Measurements from ENCODE around the gene PMEPA1. TPM values are rescaled to one million over a fixed set of nuclear protein-coding genes. Genes with fewer than 3 reads are reported as not detected.

PMEPA1 gene
- total and polyA plus RNA-seq, 10 of the 15 experiments (the other 5 are each of a cell fraction or from before 2014, with no cell fraction given): 0.02 to 0.10 (median 0.04) TPM; not detected in 3

GRCh38 chr20:57662456-57663240, 47.2 kb downstream of the PMEPA1 start:
- Histone ChIP-seq H3K4me1 (ENCODE audit: control insufficient read depth, insufficient read depth, low read length) (no peaks in the 10 kb centered on the region), H3K9ac (ENCODE audit: control insufficient read depth, insufficient read depth, low read length) (no peak overlapping the region), H3K4me3 (no peak overlapping the region), H3K4me2 (ENCODE audit: control insufficient read depth, insufficient read depth) (no peak overlapping the region), H2AFZ (ENCODE audit: control insufficient read depth, low read depth, low read length) (no peak overlapping the region), H3K36me3 (ENCODE audit: control insufficient read depth in 2 of 2, insufficient read depth in 2 of 2, low read length in 1 of 2) (no peaks in the 10 kb centered on the region), H3K9me3 (replicated peaks; ENCODE audit: control insufficient read depth, insufficient read depth, low read length) (no peaks in the 10 kb centered on the region), H3K79me2 (ENCODE audit: control insufficient read depth, insufficient read depth, low read length) (no peaks in the 10 kb centered on the region), H4K20me1 (ENCODE audit: control insufficient read depth, insufficient read depth) (no peaks in the 10 kb centered on the region), H3K27ac (ENCODE audit: control insufficient read depth, insufficient read depth) (no peak overlapping the region), H3K27me3 (replicated peaks in 1 of 2; ENCODE audit: control insufficient read depth in 2 of 2, insufficient read depth in 2 of 2, low read length in 1 of 2) (no peaks in the 10 kb centered on the region)
- DNase-seq (ENCODE audit: low read depth, low spot score) (no peak), ATAC-seq (no peak), FAIRE-seq (no peak)
- ChIA-PET CTCF (no interaction called here), RAD21 (ENCODE audit: unreplicated experiment) (no interaction called here), POLR2A (no interaction called here), SMC1A (ENCODE audit: uncharacterized antibody, unreplicated experiment) (no interaction called here)
- TF ChIP-seq, protein P1, sequence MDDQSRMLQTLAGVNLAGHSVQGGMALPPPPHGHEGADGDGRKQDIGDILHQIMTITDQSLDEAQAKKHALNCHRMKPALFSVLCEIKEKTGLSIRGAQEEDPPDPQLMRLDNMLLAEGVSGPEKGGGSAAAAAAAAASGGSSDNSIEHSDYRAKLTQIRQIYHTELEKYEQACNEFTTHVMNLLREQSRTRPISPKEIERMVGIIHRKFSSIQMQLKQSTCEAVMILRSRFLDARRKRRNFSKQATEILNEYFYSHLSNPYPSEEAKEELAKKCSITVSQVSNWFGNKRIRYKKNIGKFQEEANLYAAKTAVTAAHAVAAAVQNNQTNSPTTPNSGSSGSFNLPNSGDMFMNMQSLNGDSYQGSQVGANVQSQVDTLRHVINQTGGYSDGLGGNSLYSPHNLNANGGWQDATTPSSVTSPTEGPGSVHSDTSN (IDR thresholded peaks at IDR 0.05; ENCODE audit: insufficient replicate concordance, low read depth, low read length): no peak
- no peak for TF ChIP-seq USF2 (IDR thresholded peaks at IDR 0.05; ENCODE audit: borderline replicate concordance, low read depth, low read length)
- no peak for TF ChIP-seq SMAD1 (IDR thresholded peaks at IDR 0.05; ENCODE audit: low read depth, partially characterized antibody)
- TF ChIP-seq SMARCA5 (IDR thresholded peaks at IDR 0.05): no peak
- TF ChIP-seq FOXK2 (IDR thresholded peaks at IDR 0.05): no peak
- TF ChIP-seq BMI1 (IDR thresholded peaks at IDR 0.05; ENCODE audit: borderline replicate concordance): no peak
- TF ChIP-seq NFXL1 (IDR thresholded peaks at IDR 0.05; ENCODE audit: borderline replicate concordance): no peak
- TF ChIP-seq IRF3 (IDR thresholded peaks at IDR 0.05): no peak
- no peak for TF ChIP-seq SMAD5 (IDR thresholded peaks at IDR 0.05; ENCODE audit: low read depth)
- no peak for TF ChIP-seq RAD51 (IDR thresholded peaks at IDR 0.05)
- WGBS (ENCODE audit: insufficient coverage, insufficient replicate concordance, low lambda C conversion rate, missing lambda C conversion rate): 41% methylated on average over 18 of the region's 21 CpGs
- intact Hi-C loops (cut with micrococcal nuclease; ENCODE audit: unreplicated experiment) (no loop called here), in situ Hi-C loops (cut with MboI) (no loop called here)
- no TSS peak for BruUV-seq (replicated peaks)
